Mammary epithelial cell (primary cell): Measurements from ENCODE around the gene RALGAPA2.

Experiments used
- EZH2 ChIP-seq: IDR thresholded peaks from 2 replicates; pipeline ENCODE4 v1.6.1; 2012; ENCODE audit warnings: low read length, inconsistent platforms, borderline replicate concordance
- TF ChIP-seq, protein P1 (sequence below), 2 donors: IDR thresholded peaks in 1 of 2; conservative IDR thresholded peaks in 1 of 2; 2 replicates each; pipeline ENCODE4 v1.5.1; 2011 to 2012; ENCODE audit warnings: inconsistent platforms in 2 of 2, low read length in 2 of 2, mild to moderate bottlenecking in 2 of 2, control low read depth in 1 of 2, low read depth in 1 of 2; ENCODE audit not compliant: insufficient read depth in 1 of 2; ENCODE audit errors: extremely low read depth in 1 of 2

DNA sequence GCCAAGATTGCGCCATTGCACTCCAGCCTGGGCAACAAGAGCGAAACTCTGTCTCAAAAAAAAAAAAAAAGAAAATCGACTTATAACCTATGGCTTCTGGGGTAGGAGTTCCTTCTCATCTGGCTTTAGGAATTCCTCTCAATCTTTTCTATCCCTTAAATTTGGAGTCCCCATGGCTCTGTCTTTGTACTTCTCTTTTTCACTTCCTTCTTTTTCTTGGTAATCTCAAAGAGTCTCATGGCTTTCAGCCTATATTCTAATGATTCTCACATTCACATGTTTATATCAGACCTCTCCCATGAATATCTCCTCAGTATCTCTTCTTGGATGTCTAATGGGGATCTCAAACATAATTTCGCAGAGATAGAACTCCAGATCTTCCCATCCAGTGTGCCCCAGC, 42.8 kb upstream of the RALGAPA2 start:
- TF ChIP-seq, protein P1, sequence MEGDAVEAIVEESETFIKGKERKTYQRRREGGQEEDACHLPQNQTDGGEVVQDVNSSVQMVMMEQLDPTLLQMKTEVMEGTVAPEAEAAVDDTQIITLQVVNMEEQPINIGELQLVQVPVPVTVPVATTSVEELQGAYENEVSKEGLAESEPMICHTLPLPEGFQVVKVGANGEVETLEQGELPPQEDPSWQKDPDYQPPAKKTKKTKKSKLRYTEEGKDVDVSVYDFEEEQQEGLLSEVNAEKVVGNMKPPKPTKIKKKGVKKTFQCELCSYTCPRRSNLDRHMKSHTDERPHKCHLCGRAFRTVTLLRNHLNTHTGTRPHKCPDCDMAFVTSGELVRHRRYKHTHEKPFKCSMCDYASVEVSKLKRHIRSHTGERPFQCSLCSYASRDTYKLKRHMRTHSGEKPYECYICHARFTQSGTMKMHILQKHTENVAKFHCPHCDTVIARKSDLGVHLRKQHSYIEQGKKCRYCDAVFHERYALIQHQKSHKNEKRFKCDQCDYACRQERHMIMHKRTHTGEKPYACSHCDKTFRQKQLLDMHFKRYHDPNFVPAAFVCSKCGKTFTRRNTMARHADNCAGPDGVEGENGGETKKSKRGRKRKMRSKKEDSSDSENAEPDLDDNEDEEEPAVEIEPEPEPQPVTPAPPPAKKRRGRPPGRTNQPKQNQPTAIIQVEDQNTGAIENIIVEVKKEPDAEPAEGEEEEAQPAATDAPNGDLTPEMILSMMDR (conservative IDR thresholded peaks at IDR 0.05 in 1 of 2, IDR thresholded peaks at IDR 0.05 in 1 of 2; ENCODE audit: extremely low read depth in 1 of 2, insufficient read depth in 1 of 2, low read depth in 1 of 2, low read length in 2 of 2) = no peak
- TF ChIP-seq EZH2 = no peak
